ENCODE data around the gene TBL2. TPM values are rescaled to one million over a fixed set of nuclear protein-coding genes. Genes with fewer than 3 reads are reported as not detected.
"Not testable (repeated sequence)": the region's sequence is repeated elsewhere in the genome, so short reads cannot be mapped to it uniquely, and the experiment has no call there.

The TBL2 gene, protein sequence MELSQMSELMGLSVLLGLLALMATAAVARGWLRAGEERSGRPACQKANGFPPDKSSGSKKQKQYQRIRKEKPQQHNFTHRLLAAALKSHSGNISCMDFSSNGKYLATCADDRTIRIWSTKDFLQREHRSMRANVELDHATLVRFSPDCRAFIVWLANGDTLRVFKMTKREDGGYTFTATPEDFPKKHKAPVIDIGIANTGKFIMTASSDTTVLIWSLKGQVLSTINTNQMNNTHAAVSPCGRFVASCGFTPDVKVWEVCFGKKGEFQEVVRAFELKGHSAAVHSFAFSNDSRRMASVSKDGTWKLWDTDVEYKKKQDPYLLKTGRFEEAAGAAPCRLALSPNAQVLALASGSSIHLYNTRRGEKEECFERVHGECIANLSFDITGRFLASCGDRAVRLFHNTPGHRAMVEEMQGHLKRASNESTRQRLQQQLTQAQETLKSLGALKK
- polyA plus RNA-seq (2013, experiment 1 of 2), result 20.1 TPM
- 21.9 TPM for polyA plus RNA-seq (2013, experiment 2 of 2)

DNA sequence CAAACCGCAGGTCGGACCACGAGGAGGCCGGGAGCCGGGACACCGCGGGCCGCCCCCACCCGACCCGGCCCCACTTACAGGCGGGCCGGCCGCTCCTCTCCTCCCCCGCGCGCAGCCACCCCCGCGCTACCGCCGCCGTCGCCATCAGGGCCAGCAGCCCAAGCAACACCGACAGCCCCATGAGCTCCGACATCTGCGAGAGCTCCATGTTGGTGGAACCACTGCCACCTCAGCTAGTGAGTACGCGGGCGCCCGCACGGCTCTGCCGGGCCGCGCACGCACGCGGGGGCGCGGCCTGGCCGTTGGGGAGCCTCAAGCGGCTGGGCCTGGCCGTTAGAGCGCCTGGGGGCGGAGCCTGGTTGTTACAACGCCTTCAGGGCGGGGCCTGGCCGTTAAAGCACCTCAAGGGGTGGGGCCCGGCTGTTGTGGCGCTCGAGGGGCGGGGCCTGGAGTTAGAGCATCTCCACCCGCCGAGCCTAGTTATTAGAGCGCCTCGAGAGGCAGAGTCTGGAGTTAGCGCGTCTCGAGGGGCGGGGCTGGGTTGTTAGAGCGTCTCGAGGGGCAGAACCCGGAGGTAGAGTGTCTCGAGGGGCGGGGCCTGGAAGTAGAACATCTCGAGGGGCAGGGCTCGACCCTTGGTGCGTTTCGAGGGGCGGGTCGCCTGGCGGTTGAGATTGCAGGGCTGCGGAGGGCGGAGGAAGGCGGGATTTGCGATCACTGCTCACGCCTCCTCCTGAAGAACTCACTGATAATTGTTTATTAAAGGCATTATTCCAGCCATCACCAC is at the start of gene TBL2:
TSS of gene TBL2 (minus strand) at position 238 of the 787 bp plus-strand sequence. CDS start at position 208, 30 bp downstream.
- Histone ChIP-seq H3K36me3 (ENCODE audit: insufficient read depth, low read length) (peaks cover 18% of the 10 kb centered on the region), H3K4me3 (ENCODE audit: low read length) (peak within 1 kb of the TSS; percentile 73), H3K9me3 (ENCODE audit: insufficient read depth, low read depth, low read length) (no peaks in the 10 kb centered on the region), H3K27ac (ENCODE audit: low read depth, low read length) (peak within 1 kb of the TSS; percentile 70), H3K4me1 (ENCODE audit: insufficient read depth, low read length) (no peaks in the 10 kb centered on the region), H3K27me3 (ENCODE audit: insufficient read depth, low read length) (peaks cover 30% of the 10 kb centered on the region), H3K9ac (ENCODE audit: low read depth, low read length) (peak within 1 kb of the TSS; percentile 88)
- WGBS, result under 1% methylated on average over 75 of the region's 75 CpGs

DNA sequence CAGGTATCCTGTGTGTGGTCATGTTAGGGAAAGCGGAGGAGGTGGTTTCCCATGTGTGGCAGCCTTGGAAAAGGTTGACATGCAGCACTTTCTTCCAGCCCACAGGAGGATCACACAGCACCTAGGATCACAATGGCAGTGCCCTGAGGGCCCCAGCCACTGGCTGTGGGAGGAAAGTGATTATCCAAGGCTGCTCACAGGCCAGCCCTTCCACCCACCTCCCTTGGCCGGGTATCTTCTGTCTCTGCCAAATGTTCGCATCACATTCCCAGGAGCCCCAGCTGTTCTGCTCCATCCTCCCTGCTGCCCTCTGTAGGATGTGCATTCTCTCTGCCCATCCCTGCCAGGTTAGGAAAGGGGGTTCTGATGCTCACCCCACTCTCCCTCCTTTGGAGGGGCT is 48.4 kb upstream of the TBL2 start:
- H3K36me3 ChIP-seq (ENCODE audit: insufficient read depth, low read length), result no peaks in the 10 kb centered on the region
- no peaks in the 10 kb centered on the region; the same call in 1 of the 2 replicates for H3K4me1 ChIP-seq (ENCODE audit: insufficient read depth, low read length)
- WGBS, result 45% methylated on average over 3 of the region's 3 CpGs
- no peak overlapping the region for H3K9ac ChIP-seq (ENCODE audit: low read depth, low read length)
- no peak overlapping the region for H3K4me3 ChIP-seq (ENCODE audit: low read length)
- peaks cover 45% of the 10 kb centered on the region for H3K27me3 ChIP-seq (ENCODE audit: insufficient read depth, low read length)
- H3K27ac ChIP-seq (ENCODE audit: low read depth, low read length), result no peak overlapping the region
- no peaks in the 10 kb centered on the region for H3K9me3 ChIP-seq (ENCODE audit: insufficient read depth, low read depth, low read length)

DNA sequence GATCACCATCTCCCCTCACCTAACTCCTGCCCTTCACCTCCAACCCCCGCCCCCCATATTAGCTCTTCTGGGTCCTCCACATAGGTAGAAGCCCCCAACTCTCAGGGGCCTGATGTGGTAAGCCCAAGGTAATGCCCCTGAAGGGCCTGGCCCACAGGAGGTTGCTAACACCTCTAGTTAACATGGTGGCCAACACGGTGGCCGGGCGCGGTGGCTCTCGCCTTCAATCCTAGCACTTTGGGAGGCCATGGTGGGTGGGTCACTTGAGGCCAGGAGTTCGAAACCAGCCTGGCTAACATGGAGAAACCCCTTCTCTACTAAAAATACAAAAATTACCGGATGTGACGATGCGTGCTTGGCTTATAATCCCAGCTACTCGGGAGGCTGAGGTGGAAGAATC is 46.9 kb upstream of the TBL2 start:
- no peaks in the 10 kb centered on the region for H3K9me3 ChIP-seq (ENCODE audit: insufficient read depth, low read depth, low read length)
- H3K4me3 ChIP-seq (ENCODE audit: low read length), result no peak overlapping the region
- 90% methylated on average over 11 of the region's 11 CpGs for WGBS
- H3K27ac ChIP-seq (ENCODE audit: low read depth, low read length), result no peak overlapping the region
- H3K27me3 ChIP-seq (ENCODE audit: insufficient read depth, low read length), result peaks cover 49% of the 10 kb centered on the region
- H3K36me3 ChIP-seq (ENCODE audit: insufficient read depth, low read length), result no peaks in the 10 kb centered on the region
- no peaks in the 10 kb centered on the region; the same call in 1 of the 2 replicates for H3K4me1 ChIP-seq (ENCODE audit: insufficient read depth, low read length)
- H3K9ac ChIP-seq (ENCODE audit: low read depth, low read length), result no peak overlapping the region

DNA sequence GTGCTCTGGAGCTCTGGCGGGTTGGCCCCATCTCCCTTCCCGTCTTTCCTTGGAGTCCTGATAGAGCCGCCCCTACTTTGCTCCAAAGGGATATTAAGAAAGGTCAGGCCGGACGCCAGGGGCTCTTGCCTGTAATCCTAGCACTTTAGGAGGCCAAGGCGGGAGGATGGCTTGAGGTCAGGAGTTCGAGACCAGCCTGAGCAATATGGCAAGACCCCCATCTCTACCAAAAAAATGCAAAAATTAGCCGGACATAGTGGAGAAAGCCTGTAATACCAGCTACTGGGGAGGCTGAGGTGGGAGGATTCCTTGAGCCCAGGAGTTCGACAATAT is 46.3 kb upstream of the TBL2 start:
- 43% methylated on average over 9 of the region's 9 CpGs for WGBS
- H3K27ac ChIP-seq (ENCODE audit: low read depth, low read length), result no peak overlapping the region
- no peak overlapping the region for H3K9ac ChIP-seq (ENCODE audit: low read depth, low read length)
- peaks cover 49% of the 10 kb centered on the region for H3K27me3 ChIP-seq (ENCODE audit: insufficient read depth, low read length)
- no peaks in the 10 kb centered on the region for H3K9me3 ChIP-seq (ENCODE audit: insufficient read depth, low read depth, low read length)
- H3K4me3 ChIP-seq (ENCODE audit: low read length), result peak overlapping the region; percentile 76
- H3K36me3 ChIP-seq (ENCODE audit: insufficient read depth, low read length), result no peaks in the 10 kb centered on the region
- no peaks in the 10 kb centered on the region; the same call in 1 of the 2 replicates for H3K4me1 ChIP-seq (ENCODE audit: insufficient read depth, low read length)

DNA sequence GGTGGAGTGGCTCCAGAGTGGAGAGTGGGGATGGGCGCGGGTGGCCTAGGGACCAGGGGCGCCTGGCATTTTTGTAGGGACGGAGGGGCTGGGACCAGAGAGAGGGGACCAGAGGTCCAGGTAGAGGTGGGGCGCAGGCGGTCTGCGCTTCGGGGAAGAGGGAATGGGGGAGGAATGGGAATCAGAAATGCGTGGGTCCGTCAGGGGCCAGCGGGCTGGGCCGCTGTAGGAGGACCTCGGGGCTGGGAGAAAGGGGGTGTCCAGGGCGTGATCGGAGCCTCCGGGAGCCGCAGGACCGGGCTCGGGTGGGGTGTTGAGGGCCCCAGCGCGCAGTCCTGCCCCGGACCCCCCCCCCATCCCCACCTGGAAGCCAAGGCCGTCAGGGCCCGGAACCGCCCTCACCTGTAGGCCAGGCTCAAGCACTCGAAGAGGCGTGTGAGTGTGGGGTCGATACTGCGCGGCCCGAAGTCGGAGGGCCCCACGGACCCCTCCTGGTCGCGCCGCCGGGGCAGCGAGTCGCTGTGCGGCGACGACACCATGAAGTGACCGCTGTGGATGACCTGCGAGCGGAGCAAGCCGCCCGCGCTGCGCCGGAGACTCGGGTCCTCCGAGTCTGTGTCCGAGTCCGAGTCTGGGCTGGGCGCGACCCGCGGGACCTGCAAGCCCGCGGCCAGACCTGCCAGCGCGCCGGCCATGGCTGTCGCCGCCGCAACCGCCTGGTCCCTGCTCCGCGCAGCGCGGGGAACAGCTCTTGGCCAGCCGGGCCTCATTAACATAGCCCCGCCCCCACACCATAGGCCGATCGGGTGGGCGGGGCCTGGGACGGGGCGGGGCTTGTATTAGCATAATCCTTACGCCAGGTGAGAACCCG is 45.7 kb upstream of the TBL2 start, which contains the start of gene MLXIPL:
TSS of gene MLXIPL (minus strand) at position 725 of the 871 bp plus-strand sequence. CDS start at position 695, 30 bp downstream.
- Histone ChIP-seq H3K4me3 (ENCODE audit: low read length) (peak within 1 kb of the TSS; percentile 76), H3K27ac (ENCODE audit: low read depth, low read length) (no peak within 1 kb of the TSS), H3K9me3 (ENCODE audit: insufficient read depth, low read depth, low read length) (no peaks in the 10 kb centered on the region), H3K36me3 (ENCODE audit: insufficient read depth, low read length) (no peaks in the 10 kb centered on the region), H3K9ac (ENCODE audit: low read depth, low read length) (peak within 1 kb of the TSS; percentile 47; the same call in 1 of the 2 replicates), H3K4me1 (ENCODE audit: insufficient read depth, low read length) (no peaks in the 10 kb centered on the region; the same call in 1 of the 2 replicates), H3K27me3 (ENCODE audit: insufficient read depth, low read length) (peaks cover 49% of the 10 kb centered on the region)
- WGBS, result 1% methylated on average over 80 of the region's 80 CpGs

DNA sequence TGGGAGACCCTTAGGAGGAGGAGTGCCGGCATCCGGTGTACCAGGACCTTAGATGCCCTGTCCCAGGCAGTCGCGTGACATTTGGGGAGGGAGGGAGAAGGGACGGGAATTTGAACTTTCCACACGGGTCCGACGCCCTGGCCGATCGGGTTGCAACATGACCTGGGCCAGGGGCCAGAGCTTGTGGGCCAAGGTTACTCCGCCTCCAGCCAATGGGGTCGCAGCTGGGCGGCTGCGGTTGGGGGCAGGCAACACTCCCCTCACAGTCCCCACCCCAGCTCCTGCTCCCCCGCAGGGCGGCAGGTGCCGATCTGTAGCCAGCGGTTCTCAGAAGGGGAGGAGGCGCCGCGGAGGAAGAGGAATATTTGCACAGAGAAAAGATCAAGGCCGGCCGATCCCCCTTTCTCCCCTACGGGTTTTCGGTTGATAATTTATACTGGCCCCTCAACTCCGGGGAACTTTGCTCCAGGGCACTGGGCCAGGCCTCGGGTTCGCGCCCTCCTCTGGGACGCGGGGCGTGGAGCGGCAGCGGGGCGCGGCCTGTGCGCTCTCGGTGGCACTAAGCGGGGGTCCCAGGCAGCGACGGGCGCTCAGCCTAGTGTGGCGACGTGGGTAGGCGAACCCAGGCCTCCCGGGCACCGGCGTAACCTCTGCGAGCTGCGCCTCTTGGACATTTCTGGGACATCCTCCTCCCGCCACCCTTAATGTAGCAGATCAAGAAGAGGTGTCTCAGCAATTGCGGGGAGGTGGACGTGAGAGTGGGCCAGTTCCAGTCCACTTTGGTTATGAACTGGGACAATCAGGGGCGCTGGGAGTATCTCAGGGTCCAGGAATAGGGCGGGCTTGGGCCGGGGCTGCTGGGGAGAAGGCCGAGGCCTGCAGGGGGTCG is 44.8 kb upstream of the TBL2 start:
- Histone ChIP-seq H3K4me3 (ENCODE audit: low read length) (peak overlapping the region; percentile 76), H3K4me1 (ENCODE audit: insufficient read depth, low read length) (no peaks in the 10 kb centered on the region; the same call in 1 of the 2 replicates), H3K27ac (ENCODE audit: low read depth, low read length) (no peak overlapping the region), H3K9ac (ENCODE audit: low read depth, low read length) (no peak overlapping the region), H3K36me3 (ENCODE audit: insufficient read depth, low read length) (no peaks in the 10 kb centered on the region), H3K9me3 (ENCODE audit: insufficient read depth, low read depth, low read length) (no peaks in the 10 kb centered on the region), H3K27me3 (ENCODE audit: insufficient read depth, low read length) (peaks cover 43% of the 10 kb centered on the region)
- WGBS, result 1% methylated on average over 58 of the region's 58 CpGs

DNA sequence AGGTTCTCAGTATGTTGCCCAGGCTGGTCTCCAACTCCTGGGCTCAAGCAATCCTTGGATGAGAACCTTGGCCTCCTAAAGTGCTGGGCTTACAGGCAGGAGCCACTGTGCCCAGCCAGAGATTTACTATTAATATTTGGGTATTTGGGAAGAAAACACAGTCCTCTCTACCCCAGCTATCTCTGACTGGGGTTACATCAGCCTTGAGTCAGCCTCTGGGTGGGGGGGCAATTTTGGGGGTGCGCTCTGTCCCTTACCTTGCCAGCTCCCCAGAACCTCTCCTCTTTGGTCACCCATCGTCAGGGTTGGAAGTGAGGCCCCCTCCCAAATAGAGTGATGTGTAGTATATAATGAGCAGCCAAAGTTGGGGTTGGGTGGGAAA is 44.1 kb upstream of the TBL2 start:
- peak overlapping the region; percentile 76 for H3K4me3 ChIP-seq (ENCODE audit: low read length)
- WGBS, result 45% methylated on average over 2 of the region's 2 CpGs
- H3K9ac ChIP-seq (ENCODE audit: low read depth, low read length), result no peak overlapping the region

DNA sequence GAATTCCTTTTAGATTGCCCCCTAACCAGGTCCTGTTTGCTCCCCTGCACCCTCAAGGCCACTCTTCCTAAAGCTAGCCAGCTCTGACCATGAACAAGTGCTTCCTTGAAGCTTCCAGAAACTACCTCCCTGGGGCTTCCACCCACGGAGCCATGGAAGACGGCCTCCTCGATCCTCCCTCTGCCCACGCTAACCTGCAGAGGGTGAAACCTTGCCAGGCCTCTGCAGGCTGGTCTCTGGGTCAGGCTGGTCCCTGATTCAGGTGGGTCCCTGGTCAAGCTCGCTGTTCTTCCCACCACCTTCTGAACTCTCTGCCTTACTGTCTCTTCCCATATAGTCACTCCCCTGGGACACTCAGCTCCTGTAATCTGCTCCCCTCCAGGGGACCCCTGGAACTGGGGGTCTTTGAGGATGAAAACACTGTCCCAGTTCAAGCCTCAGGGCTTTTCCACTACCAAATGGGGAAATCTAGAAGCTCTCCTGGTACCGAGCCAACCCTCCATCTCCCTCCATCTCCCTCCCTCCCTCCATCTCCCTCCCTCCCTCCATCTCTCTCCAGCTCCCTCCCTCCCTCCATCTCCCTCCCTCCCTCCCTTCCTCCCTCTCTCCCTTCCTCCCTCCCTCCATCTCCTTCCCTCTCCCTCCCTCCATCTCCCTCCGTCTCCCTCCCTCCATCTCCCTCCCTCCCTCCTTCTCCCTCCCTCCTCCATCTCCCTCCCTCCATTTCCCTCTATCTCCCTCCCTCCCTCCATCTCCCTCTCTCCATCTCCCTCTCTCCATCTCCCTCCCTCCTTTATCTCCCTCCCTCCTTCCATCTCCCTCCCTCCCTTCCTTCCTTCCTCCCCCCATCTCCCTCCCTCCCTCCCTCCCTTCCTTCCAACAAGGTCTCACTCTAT is 43.0 kb upstream of the TBL2 start:
- H3K4me1 ChIP-seq (ENCODE audit: insufficient read depth, low read length), result no peaks in the 10 kb centered on the region; the same call in 1 of the 2 replicates
- no peak overlapping the region for H3K27ac ChIP-seq (ENCODE audit: low read depth, low read length)
- no peaks in the 10 kb centered on the region for H3K9me3 ChIP-seq (ENCODE audit: insufficient read depth, low read depth, low read length)
- WGBS, result 57% methylated on average over 7 of the region's 7 CpGs
- peaks cover 38% of the 10 kb centered on the region for H3K27me3 ChIP-seq (ENCODE audit: insufficient read depth, low read length)
- H3K4me3 ChIP-seq (ENCODE audit: low read length), result no peak overlapping the region
- H3K36me3 ChIP-seq (ENCODE audit: insufficient read depth, low read length), result no peaks in the 10 kb centered on the region
- no peak overlapping the region for H3K9ac ChIP-seq (ENCODE audit: low read depth, low read length)

More for the DNA sequence above, 44.1 kb upstream of the TBL2 start:
- Histone ChIP-seq H3K4me1 (ENCODE audit: insufficient read depth, low read length) (no peaks in the 10 kb centered on the region; the same call in 1 of the 2 replicates), H3K9me3 (ENCODE audit: insufficient read depth, low read depth, low read length) (no peaks in the 10 kb centered on the region), H3K27me3 (ENCODE audit: insufficient read depth, low read length) (peaks cover 43% of the 10 kb centered on the region), H3K36me3 (ENCODE audit: insufficient read depth, low read length) (no peaks in the 10 kb centered on the region), H3K27ac (ENCODE audit: low read depth, low read length) (no peak overlapping the region)

DNA sequence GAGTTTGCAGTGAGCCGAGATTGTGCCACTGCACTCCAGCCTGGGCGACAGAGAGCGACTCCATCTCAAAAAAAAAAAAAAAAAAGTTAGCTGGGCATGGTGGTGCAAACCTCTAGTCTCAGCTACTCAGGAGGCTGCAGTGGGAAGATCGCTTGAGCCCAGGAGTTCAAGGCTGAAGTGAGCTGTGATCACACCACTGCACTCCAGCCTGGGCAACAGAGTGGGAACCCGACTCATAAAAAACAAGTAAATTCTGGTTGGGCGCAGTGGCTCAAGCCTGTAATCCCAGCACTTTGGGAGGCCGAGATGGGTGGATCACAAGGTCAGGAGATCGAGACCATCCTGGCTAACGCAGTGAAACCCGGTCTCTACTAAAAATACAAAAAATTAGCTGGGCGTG is 41.0 kb upstream of the TBL2 start:
- H3K9ac ChIP-seq (ENCODE audit: low read depth, low read length); H3K9me3 ChIP-seq (ENCODE audit: insufficient read depth, low read depth, low read length); H3K36me3 ChIP-seq (ENCODE audit: insufficient read depth, low read length); H3K27ac ChIP-seq (ENCODE audit: low read depth, low read length); H3K4me1 ChIP-seq (ENCODE audit: insufficient read depth, low read length); H3K4me3 ChIP-seq (ENCODE audit: low read length): not testable (repeated sequence)
- WGBS, result 89% methylated on average over 9 of the region's 11 CpGs
- H3K27me3 ChIP-seq (ENCODE audit: insufficient read depth, low read length), result peaks cover 27% of the 10 kb centered on the region
